Measurements from ENCODE around the gene C5orf15. TPM values are rescaled to one million over a fixed set of nuclear protein-coding genes. Genes with fewer than 3 reads are reported as not detected.

The C5orf15 gene
- total and polyA plus RNA-seq, 8 donors: 6.4 to 35.4 (median 10.7) TPM

- no peak for TF ChIP-seq CTCF (IDR thresholded peaks at IDR 0.05)
- Histone ChIP-seq H3K4me3 (no peak overlapping the region), H3K9me3 (no peaks in the 10 kb centered on the region), H3K27ac (no peak overlapping the region), H3K4me1 (peaks cover 5 to 32% (median 17%) of the 10 kb centered on the region in 3 donors), H3K27me3 (no peaks in the 10 kb centered on the region), H3K36me3 (no peaks in the 10 kb centered on the region)
- no peak for DNase-seq
- intact Hi-C loops (cut with DNase I): no loop called here
- FAIRE-seq: no peak
- WGBS, 2 donors: 82 to 85% methylated on average over 13 of the region's 13 CpGs
- ATAC-seq: no peak
Measured at GRCh38 chr5:134001938-134002731, 33.7 kb upstream of the C5orf15 start.

GRCh38 chr5:134000696-134001453 lies 32.5 kb upstream of the C5orf15 start:
- no peak for ATAC-seq
- TF ChIP-seq CTCF (IDR thresholded peaks at IDR 0.05): no peak
- no peaks in the 10 kb centered on the region for H3K36me3 ChIP-seq

GRCh38 chr5:134000091-134000511 lies 31.7 kb upstream of the C5orf15 start:
- no peak for TF ChIP-seq CTCF (IDR thresholded peaks at IDR 0.05)
- no peaks in the 10 kb centered on the region for H3K9me3 ChIP-seq
- DNase-seq: no peak
- peak overlapping the region in 1 of 4 donors; percentile 29 for H3K27ac ChIP-seq
- WGBS, 2 donors: 73 to 79% methylated on average over 5 of the region's 5 CpGs
- intact Hi-C loops (cut with DNase I): no loop called here
- H3K4me1 ChIP-seq: peaks cover 10 to 41% (median 27%) of the 10 kb centered on the region in 3 donors
- H3K4me3 ChIP-seq: no peak overlapping the region
- FAIRE-seq: no peak
- ATAC-seq: no peak
- H3K27me3 ChIP-seq: no peaks in the 10 kb centered on the region
- no peaks in the 10 kb centered on the region for H3K36me3 ChIP-seq

More at GRCh38 chr5:134000696-134001453, 32.5 kb upstream of the C5orf15 start:
- Histone ChIP-seq H3K4me3 (no peak overlapping the region), H3K4me1 (peaks cover 5 to 39% (median 23%) of the 10 kb centered on the region in 3 donors), H3K9me3 (no peaks in the 10 kb centered on the region), H3K27ac (peak overlapping the region in 1 of 4 donors; percentile 29), H3K27me3 (no peaks in the 10 kb centered on the region)
- FAIRE-seq: no peak
- DNase-seq: no peak
- intact Hi-C loops (cut with DNase I): no loop called here
- WGBS, 2 donors: 74 to 76% methylated on average over 10 of the region's 10 CpGs

GRCh38 chr5:133998807-133999206 lies 30.4 kb upstream of the C5orf15 start:
- TF ChIP-seq CTCF (IDR thresholded peaks at IDR 0.05): no peak
- no peak for ATAC-seq
- no peaks in the 10 kb centered on the region for H3K27me3 ChIP-seq
- intact Hi-C loops (cut with DNase I): no loop called here
- no peak overlapping the region for H3K27ac ChIP-seq
- H3K4me3 ChIP-seq: no peak overlapping the region
- WGBS, 2 donors: 91 to 97% methylated on average over 7 of the region's 7 CpGs
- no peaks in the 10 kb centered on the region for H3K9me3 ChIP-seq
- peaks cover 14 to 54% (median 39%) of the 10 kb centered on the region in 3 donors for H3K4me1 ChIP-seq
- FAIRE-seq: no peak
- DNase-seq: no peak
- no peaks in the 10 kb centered on the region for H3K36me3 ChIP-seq

Measured in pancreas (tissue), 10 donors.